Measurements from ENCODE around the gene LRMDA.

Gene LRMDA

DNA sequence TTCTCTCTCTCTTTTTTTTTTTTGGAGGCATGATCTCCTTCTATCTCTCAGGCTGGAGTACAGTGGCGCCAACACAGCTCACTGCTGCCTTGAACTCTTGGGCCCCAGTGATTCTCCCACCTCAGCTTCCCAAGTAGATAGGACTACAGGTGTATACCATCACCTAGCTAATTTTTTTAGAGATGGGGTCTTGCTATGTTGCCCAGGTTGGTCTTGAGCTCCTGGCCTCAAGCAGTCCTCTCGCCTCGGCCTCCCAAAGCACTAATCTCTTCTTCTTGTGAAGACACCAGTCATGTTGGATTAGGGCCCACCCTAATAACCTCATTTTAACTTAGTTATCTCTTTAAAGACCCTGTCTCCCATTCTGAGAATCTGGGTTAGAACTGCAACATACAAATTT is 45.6 kb downstream of the LRMDA start:
- DNase-seq (ENCODE audit: low read depth in 2 of 2) = no peak

DNA sequence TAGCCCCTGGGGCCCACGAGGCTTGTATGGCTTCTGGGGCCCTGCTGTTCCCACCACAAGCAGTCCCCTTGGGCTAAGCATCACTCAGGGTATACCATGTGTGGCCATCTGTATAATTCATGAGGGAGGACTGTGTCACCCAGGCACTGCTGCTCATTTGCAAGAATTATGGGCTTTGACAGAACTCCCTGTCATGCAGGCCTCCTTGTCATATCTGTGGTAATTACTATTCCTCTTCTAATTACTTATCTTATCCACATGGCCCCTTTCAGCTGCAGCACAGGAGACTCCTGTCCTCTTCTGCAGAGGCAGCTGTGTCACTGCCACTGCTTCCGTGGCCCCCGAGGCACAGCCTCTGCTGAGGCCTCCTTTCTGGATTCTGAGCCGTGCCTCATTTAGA is 46.3 kb downstream of the LRMDA start:
- no peak for DNase-seq (ENCODE audit: low read depth in 2 of 2)

DNA sequence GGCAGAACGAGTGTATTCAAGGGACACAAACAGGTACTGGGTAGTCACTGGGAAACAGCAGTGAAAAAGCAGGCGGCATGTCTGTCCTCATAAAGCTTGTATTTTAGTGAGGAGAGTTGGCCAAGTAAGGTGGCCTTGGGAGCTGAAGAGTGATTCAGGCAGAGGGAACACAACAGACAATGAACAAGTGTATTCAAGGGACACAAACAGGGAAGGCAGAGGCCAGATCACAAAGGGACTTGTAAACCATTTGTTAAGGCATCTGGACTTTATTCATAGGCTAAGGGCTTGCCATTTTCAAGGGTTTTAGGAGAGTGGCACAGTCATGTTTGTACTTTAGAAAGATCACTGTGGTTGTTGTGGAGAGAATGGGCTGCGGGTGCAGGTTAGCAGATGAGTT is 49.0 kb downstream of the LRMDA start:
- no peak for DNase-seq (ENCODE audit: low read depth in 2 of 2)

DNA sequence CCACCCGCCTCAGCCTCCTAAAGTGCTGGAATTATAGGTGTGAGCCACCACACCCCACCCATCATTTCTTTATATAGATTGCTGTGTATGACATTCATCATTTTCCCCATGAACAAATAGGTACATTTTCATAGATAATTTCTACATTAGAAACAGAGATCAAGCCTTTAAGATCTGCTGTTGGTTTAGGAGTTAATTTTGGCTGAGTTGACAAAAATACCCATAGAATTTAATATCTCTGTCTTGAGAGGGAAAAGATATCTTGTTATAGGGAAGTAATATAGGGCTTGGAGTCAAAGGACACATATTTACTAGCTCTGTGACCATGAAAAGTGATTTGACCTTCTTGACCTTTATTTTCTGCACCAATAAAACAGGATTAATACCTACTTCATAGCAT is 51.8 kb downstream of the LRMDA start:
- no peak for DNase-seq (ENCODE audit: low read depth in 2 of 2)

DNA sequence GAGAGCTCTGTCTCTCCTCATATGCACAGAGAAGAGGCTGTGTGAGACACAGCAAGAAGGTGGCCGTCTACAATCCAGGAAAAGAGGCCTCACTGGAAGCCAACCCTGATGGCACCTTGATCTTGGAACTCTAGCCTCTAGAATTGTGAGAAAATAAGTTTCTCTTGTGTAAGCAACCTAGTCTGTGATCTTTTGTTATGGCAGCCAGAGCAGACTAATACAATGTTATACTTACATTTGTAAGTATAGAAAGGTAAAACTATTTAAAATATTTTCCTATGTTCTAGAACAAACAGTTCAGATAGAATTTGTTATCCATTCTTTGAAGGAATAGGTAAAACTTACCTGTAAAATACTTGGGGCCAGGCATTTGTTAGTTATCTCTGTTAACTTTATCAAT is 53.3 kb downstream of the LRMDA start:
- no peak for DNase-seq (ENCODE audit: low read depth in 2 of 2)

DNA sequence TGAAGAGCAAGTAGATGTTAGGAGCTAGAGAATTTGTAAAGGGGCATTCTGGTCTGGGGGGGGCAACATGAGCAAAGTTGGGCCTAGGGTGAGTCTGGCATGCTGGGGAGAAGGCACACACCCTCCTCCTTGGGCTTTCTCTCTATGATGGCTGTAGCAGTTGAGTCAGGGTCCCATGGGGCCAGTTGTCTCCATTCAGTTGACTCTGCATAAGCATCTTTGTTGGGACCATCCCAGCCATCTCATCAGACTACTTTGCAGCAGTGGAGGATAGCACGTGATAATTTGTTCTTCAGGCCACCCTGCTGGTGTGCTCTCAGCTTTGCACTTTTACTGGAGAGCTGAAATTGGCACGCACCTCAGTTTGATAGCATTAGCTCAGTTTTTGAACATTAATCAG is 55.2 kb downstream of the LRMDA start:
- no peak for DNase-seq (ENCODE audit: low read depth in 2 of 2)

DNA sequence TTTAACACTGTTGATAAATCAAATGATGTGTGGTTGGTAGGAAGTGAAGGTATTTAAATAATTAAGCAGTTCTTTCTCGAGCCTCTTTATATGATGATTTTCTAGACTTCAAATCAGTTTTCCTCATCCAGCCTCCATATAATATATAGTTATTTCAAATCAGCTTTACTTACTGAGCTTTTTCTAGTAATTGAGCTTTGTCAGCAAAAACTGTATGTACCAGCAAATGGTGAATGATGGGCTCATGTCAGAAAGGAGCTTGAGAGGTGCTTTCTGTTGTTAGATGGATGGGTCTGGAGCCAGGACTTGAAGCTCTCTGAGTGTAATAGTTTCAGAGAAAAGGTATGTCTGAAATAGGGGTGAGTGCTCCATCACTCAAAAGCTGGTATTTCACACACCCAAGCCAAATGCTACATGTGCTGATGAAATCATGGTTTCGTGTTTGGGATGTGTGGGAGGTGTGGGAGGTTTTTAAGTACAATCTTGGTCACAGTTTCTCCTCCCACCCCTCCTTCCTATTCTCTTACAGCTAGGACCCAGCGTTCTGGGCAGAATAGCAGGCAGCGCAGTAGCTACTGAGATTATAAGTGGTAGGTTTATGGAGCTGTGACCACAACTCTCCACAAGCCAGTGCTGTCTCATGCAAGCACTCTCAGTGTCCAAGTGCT is 55.8 kb downstream of the LRMDA start:
- no peak for DNase-seq (ENCODE audit: low read depth in 2 of 2)

DNA sequence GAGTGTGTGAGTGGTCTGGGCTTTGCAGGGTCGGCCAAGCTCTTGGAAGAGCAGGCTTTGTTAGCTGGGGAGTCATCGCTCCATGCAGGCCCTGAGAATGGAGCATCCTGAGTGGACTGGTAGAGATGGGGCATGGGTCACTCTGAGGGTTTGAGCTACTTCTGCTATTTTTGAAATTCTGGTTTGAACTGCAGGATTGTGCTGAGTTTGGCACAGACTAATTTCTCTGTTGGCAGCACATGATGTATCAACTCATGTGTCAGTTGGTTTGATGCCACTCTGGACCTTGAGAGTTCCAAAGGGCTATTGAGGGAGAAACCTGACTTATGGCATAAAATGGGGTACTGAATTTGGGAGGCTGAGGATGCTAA is 56.3 kb downstream of the LRMDA start:
- no peak for DNase-seq (ENCODE audit: low read depth in 2 of 2)

DNA sequence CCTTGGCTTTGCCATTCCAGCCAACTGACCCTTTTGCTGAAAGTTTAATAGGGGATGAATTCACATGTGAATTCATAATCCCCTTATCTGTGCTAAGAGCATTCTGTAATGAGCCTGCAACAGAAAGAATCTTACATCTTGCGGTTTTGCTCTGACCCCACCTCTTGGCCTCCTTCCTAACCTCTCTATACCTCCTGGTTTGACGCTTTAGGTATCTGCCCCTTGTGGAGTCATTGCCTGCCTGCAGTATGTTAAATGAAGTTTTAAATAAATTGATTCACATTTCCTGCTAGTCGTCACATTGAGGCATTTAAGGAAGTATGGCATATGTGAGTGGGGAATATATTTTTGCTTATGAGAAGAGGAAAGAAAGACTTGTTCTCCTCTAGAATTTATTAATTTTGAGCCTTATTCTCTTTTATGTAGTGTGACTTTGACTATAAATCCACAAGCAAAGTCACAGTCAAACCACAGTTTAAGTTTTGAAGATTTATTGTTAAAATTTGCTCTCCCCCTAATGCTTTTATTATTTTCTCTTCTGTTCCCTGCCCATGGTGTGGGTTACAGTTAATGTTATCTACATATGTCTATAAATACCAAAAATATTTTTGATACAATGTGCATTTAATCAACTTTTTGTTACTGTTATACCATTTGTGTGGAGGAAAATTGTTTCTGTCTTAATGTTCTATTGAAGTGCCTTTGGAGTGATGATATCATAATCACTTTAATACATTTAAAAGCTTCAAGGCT is 60.9 kb downstream of the LRMDA start:
- peak; percentile 40 to 48 for DNase-seq (ENCODE audit: low read depth in 2 of 2)

DNA sequence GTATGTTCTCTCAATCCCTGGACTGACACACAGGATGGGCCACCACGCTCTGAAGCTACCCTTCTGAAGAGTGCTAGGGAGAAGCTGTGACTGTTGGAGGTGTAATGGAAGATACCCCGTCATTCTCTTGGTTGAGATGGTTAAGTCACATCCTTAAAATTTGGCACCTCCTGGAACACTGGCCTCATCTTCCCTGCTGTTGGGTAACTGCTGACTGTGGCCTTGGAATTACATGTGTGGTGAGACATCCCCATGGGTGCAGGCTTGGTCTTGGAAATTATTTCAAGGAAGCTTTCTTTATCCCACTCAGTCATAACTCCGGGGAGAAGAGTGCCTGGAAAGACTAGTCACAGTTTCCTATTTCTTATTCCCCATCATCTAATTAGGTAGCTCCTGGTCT is 62.0 kb downstream of the LRMDA start:
- DNase-seq (ENCODE audit: low read depth in 2 of 2) = no peak

DNA sequence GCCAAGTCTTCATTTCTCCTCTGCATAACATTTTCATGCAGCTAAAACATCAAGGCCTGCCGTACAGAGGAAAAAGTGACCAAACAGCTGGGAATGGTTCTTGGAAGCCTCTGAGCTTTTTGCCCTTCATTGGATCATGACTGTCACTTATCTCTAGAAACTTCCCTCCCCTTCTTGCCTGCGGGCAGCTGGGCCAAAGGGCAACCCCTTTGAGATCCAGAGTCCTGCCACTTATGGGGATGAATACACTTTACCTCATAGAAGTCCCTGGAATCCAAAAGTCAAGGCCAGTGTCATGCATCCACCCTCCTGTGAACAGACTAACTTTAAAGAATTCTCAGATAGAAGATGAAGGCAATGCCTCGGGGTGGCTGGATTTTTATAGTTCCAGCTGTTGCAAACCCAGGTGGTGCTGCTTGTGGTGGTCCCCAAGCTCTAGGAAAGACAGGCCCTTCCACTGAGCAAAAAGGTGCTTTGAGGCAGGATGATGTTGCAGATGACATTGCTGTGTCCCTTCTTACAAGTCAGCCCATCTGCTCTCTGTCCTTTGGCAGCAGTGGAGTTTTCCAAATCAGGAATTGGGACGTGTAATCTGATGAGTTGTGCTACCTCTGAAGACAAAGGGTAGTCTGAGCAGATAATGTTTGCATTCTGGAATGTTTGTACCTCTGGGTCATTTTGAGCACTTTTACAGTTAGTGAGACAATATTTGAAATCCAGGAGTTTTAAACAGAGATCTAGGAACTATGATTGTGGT is 64.2 kb downstream of the LRMDA start:
- DNase-seq (ENCODE audit: low read depth in 2 of 2) = no peak

DNA sequence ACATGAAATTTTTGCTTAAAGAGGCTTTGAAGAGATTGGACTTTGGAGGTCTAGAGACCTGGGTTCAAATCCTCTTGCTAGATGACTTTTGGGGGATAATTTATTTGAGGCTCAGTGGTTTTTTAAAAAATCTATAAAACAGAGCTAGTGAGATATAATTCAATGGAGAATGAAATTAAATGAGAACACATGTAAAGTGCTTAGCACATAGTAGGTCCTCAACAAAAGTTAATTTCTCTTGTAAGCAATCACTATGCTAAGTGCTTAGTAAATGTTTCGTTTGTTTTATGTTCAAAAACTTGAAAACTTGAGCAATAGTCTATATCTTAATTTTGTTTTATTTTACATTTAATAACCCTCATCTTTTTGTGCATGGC is 64.8 kb downstream of the LRMDA start:
- no peak for DNase-seq (ENCODE audit: low read depth in 2 of 2)

DNA sequence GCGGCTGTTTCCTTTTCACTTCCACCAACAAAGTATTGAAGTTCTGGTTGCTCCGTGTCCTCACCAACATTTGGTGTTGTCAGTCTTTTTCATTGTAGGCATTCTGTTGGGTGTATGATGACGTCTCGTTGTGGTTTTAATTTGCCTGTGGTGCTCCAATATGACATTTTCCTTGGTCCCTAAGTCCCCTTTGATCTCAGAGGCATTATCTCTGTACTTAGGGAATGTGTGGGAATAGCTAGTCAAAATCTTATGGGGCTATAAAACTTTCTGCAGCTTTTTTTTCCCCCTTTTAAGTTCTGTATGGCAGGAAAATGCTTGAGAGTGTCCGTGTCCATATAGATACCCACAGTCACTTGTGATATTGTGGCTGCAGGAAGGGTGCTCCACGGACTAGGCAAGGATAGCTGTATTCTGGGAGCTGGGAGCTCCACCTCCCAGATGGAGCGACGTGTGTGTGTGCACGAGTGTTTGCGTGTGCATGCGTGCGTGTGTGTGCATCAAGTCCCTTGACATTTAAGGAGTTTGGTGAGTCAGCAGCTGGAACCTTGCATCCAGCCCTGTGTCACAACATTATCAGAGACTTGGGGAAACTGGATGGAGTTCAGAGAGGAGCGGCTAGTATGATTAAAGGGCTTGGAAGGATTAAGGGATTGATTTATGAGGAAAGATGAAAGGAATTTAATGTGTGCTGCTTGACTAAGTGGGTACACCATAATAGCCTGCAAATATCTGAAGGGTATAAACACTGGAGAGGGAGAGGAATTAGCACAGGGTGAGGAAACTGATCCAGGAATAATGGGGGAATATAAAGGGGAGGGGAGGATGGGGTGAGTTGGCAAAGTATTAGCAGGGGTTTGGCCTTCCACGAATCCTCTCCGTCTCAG is 66.8 kb downstream of the LRMDA start:
- DNase-seq (ENCODE audit: low read depth in 2 of 2) = peak; percentile 84

DNA sequence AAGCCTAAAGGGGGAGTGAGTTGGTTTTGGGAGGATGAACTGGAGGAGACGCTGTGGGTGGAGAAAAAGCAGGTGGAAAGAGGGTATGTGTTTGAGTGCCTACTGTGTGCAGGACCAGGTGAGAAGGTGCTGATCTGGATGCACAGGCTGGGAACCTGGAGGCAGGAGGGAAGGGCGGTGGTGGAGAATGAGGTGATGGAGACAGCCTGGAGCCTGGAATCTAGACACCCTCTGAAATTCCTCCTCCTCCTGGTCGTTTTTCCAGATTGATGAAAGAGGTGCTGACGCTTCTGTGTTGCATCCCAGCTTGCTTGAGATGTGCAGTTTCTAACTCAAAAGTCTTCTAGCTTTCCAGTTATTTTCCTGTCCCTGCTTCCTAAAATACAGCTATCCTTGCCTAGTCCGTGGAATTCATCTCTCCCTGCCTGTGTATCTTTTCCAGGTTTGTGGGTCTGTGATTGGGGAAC is 67.5 kb downstream of the LRMDA start:
- DNase-seq (ENCODE audit: low read depth in 2 of 2) = no peak

DNA sequence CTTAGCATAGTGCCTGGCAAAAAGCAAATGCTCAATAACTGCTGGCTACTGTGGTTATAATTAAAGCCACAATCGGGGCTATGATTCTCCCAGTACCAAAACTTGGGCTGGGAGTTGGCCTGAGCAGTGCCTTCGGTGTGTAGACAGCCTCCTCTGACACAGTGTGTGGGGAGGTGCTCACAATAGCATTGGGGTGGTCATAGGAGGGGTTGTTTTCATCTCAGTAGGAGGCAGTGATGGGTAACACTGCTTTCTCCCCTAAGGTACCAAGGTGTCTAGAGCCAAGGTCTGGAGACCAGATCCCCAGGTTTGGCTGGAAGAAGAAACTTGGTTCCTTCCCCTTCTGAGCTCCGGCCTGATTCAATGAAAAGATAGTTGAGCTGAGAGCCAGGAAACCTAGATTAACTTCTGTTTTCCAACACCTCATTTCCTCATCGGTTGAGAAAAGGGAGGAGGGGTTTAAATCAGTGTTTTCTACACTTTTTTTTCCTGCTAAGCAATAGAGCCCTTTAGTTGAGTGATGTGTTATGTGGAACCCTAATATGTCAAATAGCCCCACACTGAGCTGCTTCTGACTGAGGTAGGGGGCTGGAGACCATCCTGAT is 68.2 kb downstream of the LRMDA start:
- DNase-seq (ENCODE audit: low read depth in 2 of 2) = no peak

DNA sequence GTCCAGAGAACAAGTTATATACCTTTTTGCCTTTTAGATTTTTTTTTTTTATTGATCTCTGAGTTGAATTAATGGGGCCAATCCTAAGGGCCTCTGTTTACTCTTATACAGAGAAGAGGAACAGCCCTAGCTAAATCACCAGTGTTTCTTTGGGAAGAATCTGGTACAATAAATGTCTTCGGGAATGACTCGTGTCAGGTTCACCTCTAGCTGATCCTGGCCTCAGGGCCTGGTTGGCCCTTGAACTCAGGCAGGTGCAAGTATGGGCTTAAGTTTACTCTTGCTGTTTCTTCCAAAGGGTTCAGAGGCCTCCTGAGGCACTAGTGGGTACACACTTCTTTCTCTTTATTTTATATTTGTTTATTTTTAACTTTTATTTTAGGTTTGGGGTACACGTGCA is 71.0 kb downstream of the LRMDA start:
- no peak for DNase-seq (ENCODE audit: low read depth in 2 of 2)

DNA sequence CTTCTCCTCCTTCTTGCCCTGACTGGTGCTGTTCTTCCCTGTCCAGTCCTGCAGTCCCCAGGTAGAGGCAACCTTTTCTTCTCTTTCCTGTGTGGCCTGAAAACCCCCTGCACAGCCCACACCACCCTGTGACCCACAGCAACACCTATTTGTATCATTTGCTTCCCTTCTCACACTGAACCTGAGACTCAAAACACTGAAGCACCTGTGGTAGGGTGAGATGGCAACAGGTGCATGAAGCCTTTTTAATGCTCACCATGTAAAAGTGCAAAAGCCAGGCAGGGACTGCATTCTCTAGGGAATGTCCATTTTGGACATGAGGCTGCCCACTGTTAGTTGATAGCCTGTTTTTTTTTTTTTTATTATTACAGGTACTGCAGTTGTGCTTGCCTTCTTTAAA is 71.4 kb downstream of the LRMDA start:
- no peak for DNase-seq (ENCODE audit: low read depth in 2 of 2)

DNA sequence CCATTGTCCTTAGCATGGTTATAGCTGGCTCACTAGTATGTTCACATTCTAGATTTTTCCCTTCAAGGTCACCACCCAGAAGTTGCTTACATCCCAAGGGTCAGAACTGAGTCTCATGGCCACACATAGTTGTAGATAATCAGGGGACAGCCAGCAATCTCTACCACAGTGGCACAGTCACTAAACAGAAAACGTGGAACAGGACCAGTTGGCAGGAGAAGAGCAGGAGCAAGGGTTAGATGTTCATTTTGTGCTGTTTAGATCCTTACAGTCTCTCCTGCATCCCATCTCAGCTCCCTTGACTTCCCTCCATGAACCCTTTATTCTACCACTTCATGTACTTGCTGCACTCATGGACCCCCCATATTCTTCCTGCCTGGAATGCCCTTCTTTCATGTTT is 73.9 kb downstream of the LRMDA start:
- no peak for DNase-seq (ENCODE audit: low read depth in 2 of 2)

DNA sequence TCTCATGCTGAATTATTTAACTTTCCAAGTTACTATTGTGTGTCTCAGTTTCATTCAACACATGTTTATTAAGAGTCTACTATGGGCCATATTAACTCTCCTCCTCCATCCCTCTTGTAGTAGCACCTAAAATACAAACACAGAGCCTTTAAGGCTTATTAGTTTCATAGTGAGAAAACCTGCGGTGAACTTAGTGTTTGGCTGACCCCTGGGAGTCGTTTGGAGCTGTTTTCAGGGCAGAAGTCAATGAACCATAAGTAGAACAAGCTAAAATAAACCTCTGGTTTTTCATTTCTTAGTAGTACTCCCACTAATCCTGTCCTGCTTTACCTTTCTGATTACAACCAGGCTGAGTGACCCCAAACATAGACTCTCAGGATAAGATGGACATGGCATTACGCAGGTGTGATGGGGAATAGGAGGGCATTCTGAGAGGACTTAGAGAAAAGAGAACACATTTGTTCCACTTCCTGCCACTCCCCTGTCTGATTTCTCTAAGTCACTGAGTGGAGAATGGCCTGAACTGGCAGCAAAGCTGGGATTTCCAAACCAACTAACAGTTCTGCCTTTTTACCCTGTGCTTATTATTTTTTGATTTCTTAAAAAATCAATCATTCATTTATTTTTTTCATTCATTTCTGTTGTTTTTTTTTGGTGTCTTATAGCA is 74.5 kb downstream of the LRMDA start:
- no peak for DNase-seq (ENCODE audit: low read depth in 2 of 2)

DNA sequence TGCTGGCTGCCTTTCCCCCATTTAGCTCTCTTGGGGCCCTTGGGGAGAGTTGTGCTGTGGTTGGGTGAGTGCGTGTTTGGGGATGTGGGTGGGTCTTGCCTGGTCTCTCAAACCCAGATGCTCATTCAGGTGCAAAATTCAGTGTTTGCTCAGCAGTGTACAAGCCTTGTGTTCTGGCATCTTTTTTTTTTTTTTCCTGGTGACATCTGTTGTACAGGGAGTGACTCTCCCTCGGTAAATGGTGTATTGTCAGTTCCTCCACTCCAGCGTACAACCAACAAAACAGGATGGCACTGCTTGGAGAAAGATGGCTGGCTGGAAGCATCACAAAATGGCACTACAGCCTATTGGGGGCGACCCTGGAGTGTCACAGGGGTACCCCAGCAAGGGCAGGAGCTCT is 75.5 kb downstream of the LRMDA start:
- no peak for DNase-seq (ENCODE audit: low read depth in 2 of 2)

DNA sequence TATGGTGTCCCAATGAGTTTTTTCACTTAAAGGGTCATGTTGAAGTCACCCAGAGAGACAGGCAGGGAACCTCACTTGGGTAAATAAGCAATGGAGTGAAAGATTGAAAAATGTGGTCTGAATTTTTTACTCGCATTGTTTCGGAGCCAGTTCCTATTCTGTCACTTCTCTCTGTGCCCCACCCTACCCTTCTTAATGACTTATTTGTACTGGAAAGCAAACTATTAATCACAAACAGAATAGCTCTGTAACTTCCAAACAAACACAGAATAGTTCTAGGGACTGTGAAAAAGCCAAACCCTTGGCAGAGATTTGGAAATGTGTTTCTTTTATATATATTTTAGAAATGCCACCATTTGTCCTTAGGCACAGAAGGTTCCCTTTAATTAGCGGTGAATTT is 76.0 kb downstream of the LRMDA start:
- DNase-seq (ENCODE audit: low read depth in 2 of 2) = no peak

Data from fibroblast of skin of left quadriceps (primary cell).